B cell (primary cell): Measurements from ENCODE around the gene WNK2. TPM values are rescaled to one million over a fixed set of nuclear protein-coding genes. Genes with fewer than 3 reads are reported as not detected.

Experiments
- ATAC-seq: fragments of 200-7000 bp; cut with Tn5 transposase; one replicate; pipeline ENCODE4 v1.10.0; 2021; ENCODE audit warnings: low read depth, mild to moderate bottlenecking, moderate number of reproducible peaks, moderate library complexity
- CTCF ChIA-PET: fragments of 350-600 bp; sonication (Branson Sonifier 250); formaldehyde crosslinking; loops from one replicate; lab custom pipeline; 2021; ENCODE audit warnings: antibody characterized with exemption, inconsistent platforms; lab: Charles Lee
- POLR2A ChIA-PET: fragments of 350-600 bp; sonication (Branson Sonifier 250); formaldehyde crosslinking; loops from one replicate; lab custom pipeline; 2021; ENCODE audit warnings: antibody characterized with exemption; lab: Charles Lee
- DNase-seq: peaks from one replicate; pipeline ENCODE4 v3.0.0; 2013
- H2AFZ ChIP-seq: 2 replicates; pipeline ENCODE4 v1.6.1; 2012; ENCODE audit warnings: mild to moderate bottlenecking, low read depth, low read length; ENCODE audit not compliant: insufficient read depth, poor library complexity, severe bottlenecking
- H3K27ac ChIP-seq, 2 donors: 1 replicate in 1 of 2; 2 replicates in 1 of 2; pipeline ENCODE4 v1.5.1; 2012 to 2013; ENCODE audit warnings: low read length in 2 of 2, mild to moderate bottlenecking in 2 of 2, moderate library complexity in 1 of 2
- H3K27me3 ChIP-seq, 4 experiments: fragments of 200-600 bp in 1 of 4; sonication (generic) in 1 of 4; replicated peaks in 1 of 4; 1 replicate in 2 of 4; 2 replicates in 2 of 4; pipeline versions ENCODE4 v1.6.1 to v1.7.0; 2013 to 2016; ENCODE audit warnings: low read length in 3 of 4, mild to moderate bottlenecking in 2 of 4, mixed read lengths in 1 of 4, moderate library complexity in 1 of 4; ENCODE audit not compliant: insufficient read depth in 4 of 4, control insufficient read depth in 3 of 4; ENCODE audit errors: control extremely low read depth in 1 of 4
- H3K36me3 ChIP-seq, 2 experiments: replicated peaks in 1 of 2; 1 replicate in 1 of 2; 2 replicates in 1 of 2; pipeline versions ENCODE4 v1.6.1 to v1.7.1; 2013; ENCODE audit warnings: low read length in 1 of 2; ENCODE audit not compliant: insufficient read depth in 2 of 2, control insufficient read depth in 1 of 2; ENCODE audit errors: control extremely low read depth in 1 of 2, extremely low read depth in 1 of 2
- H3K4me1 ChIP-seq, 2 donors: fragments of 200-600 bp in 1 of 2; sonication (generic) in 1 of 2; 1 replicate in 1 of 2; 2 replicates in 1 of 2; pipeline versions ENCODE4 v1.5.1 to v1.6.1; 2013 to 2017; ENCODE audit warnings: low read length in 2 of 2; ENCODE audit not compliant: control insufficient read depth in 2 of 2, insufficient read depth in 2 of 2
- H3K4me2 ChIP-seq: replicated peaks from 2 replicates; pipeline ENCODE3; 2012; ENCODE audit warnings: mild to moderate bottlenecking, low read depth, low read length; ENCODE audit not compliant: poor library complexity, severe bottlenecking
- H3K4me3 ChIP-seq, 5 experiments: fragments of 200-600 bp in 1 of 5; sonication (generic) in 1 of 5; 1 replicate in 3 of 5; 2 replicates in 2 of 5; pipeline versions ENCODE4 v1.5.1 to v1.7.0; 2011 to 2016; ENCODE audit warnings: low read length in 4 of 5, mild to moderate bottlenecking in 4 of 5, low read depth in 2 of 5, control low read depth in 1 of 5, moderate library complexity in 1 of 5; ENCODE audit not compliant: insufficient read depth in 1 of 5; ENCODE audit errors: control extremely low read depth in 1 of 5, extremely low read depth in 1 of 5
- H3K79me2 ChIP-seq: fragments of 200-600 bp; sonication (generic); one replicate; pipeline ENCODE4 v1.6.0; 2016; ENCODE audit warnings: low read length; ENCODE audit not compliant: control insufficient read depth, insufficient read depth
- H3K9ac ChIP-seq: fragments of 200-600 bp; sonication (generic); 2 replicates; pipeline ENCODE4 v1.6.1; 2017; ENCODE audit warnings: mild to moderate bottlenecking, low read length, moderate library complexity
- H3K9me3 ChIP-seq, 3 donors: one replicate each; pipeline versions ENCODE4 v1.6.1 to v1.7.1; 2013; ENCODE audit warnings: low read length in 2 of 3; ENCODE audit not compliant: control insufficient read depth in 2 of 3, insufficient read depth in 1 of 3; ENCODE audit errors: control extremely low read depth in 1 of 3
- H4K20me1 ChIP-seq: 2 replicates; pipeline ENCODE4 v1.6.0; 2012; ENCODE audit warnings: mild to moderate bottlenecking, low read length; ENCODE audit not compliant: insufficient read depth, control insufficient read depth, poor library complexity, severe bottlenecking
- H3K27ac Mint-ChIP-seq: one replicate; pipeline ENCODE4 v1.8.0; 2021; ENCODE audit warnings: mixed read lengths
- H3K27me3 Mint-ChIP-seq: one replicate; pipeline ENCODE4 v1.8.0; 2021; ENCODE audit warnings: mixed read lengths
- H3K4me1 Mint-ChIP-seq: one replicate; pipeline ENCODE4 v1.8.0; 2021; ENCODE audit warnings: mixed read lengths
- H3K4me3 Mint-ChIP-seq: one replicate; pipeline ENCODE4 v1.8.0; 2021; ENCODE audit warnings: mixed read lengths
- H3K9me3 Mint-ChIP-seq: one replicate; pipeline ENCODE4 v1.8.0; 2022; ENCODE audit warnings: mixed read lengths; ENCODE audit not compliant: insufficient read depth
- EZH2 ChIP-seq: IDR thresholded peaks from 2 replicates; pipeline ENCODE4 v1.6.1; 2012; ENCODE audit warnings: borderline replicate concordance, low read depth, mild to moderate bottlenecking, moderate library complexity, low read length; ENCODE audit not compliant: insufficient read depth, poor library complexity, severe bottlenecking
- WGBS: methylation state at CpG from one replicate; pipeline ENCODE4 v1.1.5; 2013; ENCODE audit warnings: missing lambda C conversion rate; ENCODE audit not compliant: insufficient coverage; 5-methylcytosine and 5-hydroxymethylcytosine counted together
- intact Hi-C: fragments of 100-400 bp; cut with micrococcal nuclease; formaldehyde crosslinking; loops from one replicate; pipeline ENCODE4 v1.10.0; 2022
- polyA plus RNA-seq: library from polyadenylated mRNA; depleted of rRNA; stranded (reverse); fragments of >200 nt; gene quantifications from 2 replicates; pipeline ENCODE4 v1.2.3, GENCODE V29; 2012
- total RNA-seq, 2 donors: library from RNA; stranded (reverse); fragments of 120-200 nt in 1 of 2; gene quantifications; 1 replicate in 1 of 2; 2 replicates in 1 of 2; pipeline versions ENCODE4 v1.2.3 to v1.2.4, GENCODE V29; 2013 to 2022
- TF ChIP-seq, protein P1 (sequence below): fragments of 200-600 bp; IDR thresholded peaks from one replicate; pipeline ENCODE4 v1.8.0; 2022; ENCODE audit warnings: antibody characterized with exemption, mild to moderate bottlenecking

Gene WNK2
- total and polyA plus RNA-seq, 2 donors (not counting 1 experiment from before 2014, with no cell fraction given), result 0.49 TPM; not detected in 1

- no peaks in the 10 kb centered on the region for H3K9me3 Mint-ChIP-seq
- Histone ChIP-seq H3K9ac (no peak overlapping the region), H3K4me1 (peaks cover 3 to 13% of the 10 kb centered on the region in 2 donors), H3K4me2 (no peak overlapping the region), H3K36me3 (no peaks in the 10 kb centered on the region), H3K79me2 (no peaks in the 10 kb centered on the region), H3K9me3 (no peaks in the 10 kb centered on the region), H3K27me3 (peaks cover 0 to 33% (median 5%) of the 10 kb centered on the region in 4 experiments), H3K27ac (no peak overlapping the region), H2AFZ (no peak overlapping the region), H4K20me1 (no peaks in the 10 kb centered on the region), H3K4me3 (no peak overlapping the region)
- intact Hi-C loops, result no loop called here
- ATAC-seq, result no peak
- CTCF ChIA-PET, result no interaction called here
- 97% methylated on average over 3 of the region's 5 CpGs for WGBS
- no peak for TF ChIP-seq EZH2
- TF ChIP-seq, protein P1, sequence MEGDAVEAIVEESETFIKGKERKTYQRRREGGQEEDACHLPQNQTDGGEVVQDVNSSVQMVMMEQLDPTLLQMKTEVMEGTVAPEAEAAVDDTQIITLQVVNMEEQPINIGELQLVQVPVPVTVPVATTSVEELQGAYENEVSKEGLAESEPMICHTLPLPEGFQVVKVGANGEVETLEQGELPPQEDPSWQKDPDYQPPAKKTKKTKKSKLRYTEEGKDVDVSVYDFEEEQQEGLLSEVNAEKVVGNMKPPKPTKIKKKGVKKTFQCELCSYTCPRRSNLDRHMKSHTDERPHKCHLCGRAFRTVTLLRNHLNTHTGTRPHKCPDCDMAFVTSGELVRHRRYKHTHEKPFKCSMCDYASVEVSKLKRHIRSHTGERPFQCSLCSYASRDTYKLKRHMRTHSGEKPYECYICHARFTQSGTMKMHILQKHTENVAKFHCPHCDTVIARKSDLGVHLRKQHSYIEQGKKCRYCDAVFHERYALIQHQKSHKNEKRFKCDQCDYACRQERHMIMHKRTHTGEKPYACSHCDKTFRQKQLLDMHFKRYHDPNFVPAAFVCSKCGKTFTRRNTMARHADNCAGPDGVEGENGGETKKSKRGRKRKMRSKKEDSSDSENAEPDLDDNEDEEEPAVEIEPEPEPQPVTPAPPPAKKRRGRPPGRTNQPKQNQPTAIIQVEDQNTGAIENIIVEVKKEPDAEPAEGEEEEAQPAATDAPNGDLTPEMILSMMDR, result no peak
- POLR2A ChIA-PET, result no interaction called here
- no peak overlapping the region for H3K27ac Mint-ChIP-seq
- DNase-seq, result no peak
- no peak overlapping the region for H3K4me3 Mint-ChIP-seq
- peaks cover 17% of the 10 kb centered on the region for H3K4me1 Mint-ChIP-seq
- peaks cover 16% of the 10 kb centered on the region for H3K27me3 Mint-ChIP-seq
Measured at GRCh38 chr9:93226819-93227218, 42.9 kb downstream of the WNK2 start.

DNA sequence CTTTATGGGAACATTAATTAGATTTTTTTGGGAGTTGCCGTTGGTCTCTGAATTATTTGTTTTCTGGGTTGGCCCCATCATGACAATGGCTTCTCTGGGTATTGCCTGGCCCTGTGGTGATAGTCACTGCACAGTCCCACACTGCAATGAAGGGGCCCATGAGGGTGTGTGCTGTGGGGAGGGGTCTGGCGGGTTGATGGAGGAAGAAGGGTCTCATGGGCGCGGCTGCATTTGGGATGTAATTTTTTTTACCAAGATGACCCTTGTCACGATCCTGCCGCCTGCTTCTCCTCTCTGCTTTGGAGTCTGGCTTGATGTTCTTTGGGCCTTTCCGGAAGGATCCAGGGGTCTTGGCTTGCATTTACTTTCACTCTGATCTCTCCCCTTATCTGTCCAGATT lies 44.1 kb downstream of the WNK2 start:
- Mint-ChIP-seq H3K27ac (no peak overlapping the region), H3K9me3 (no peaks in the 10 kb centered on the region), H3K4me3 (no peak overlapping the region), H3K27me3 (peaks cover 20% of the 10 kb centered on the region), H3K4me1 (peaks cover 14% of the 10 kb centered on the region)
- peaks cover 0 to 40% (median 9%) of the 10 kb centered on the region in 4 experiments for H3K27me3 ChIP-seq
- ChIA-PET CTCF (no interaction called here), POLR2A (no interaction called here)
- H3K9me3 ChIP-seq, result no peaks in the 10 kb centered on the region
- H3K36me3 ChIP-seq, result no peaks in the 10 kb centered on the region
- no peaks in the 10 kb centered on the region for H3K79me2 ChIP-seq
- H3K4me2 ChIP-seq, result no peak overlapping the region
- TF ChIP-seq, protein P1, result no peak
- no peak for TF ChIP-seq EZH2
- no peak overlapping the region for H2AFZ ChIP-seq
- H3K27ac ChIP-seq, result no peak overlapping the region
- 96% methylated on average over 6 of the region's 7 CpGs for WGBS
- H3K4me1 ChIP-seq, result peaks cover 3 to 10% of the 10 kb centered on the region in 2 donors
- H3K4me3 ChIP-seq, result no peak overlapping the region
- H3K9ac ChIP-seq, result no peak overlapping the region
- DNase-seq (no peak), ATAC-seq (no peak)
- intact Hi-C loops, result no loop called here
- H4K20me1 ChIP-seq, result no peaks in the 10 kb centered on the region
